Loucy (cell line): ENCODE measurements around the gene AHRR.

Experiments used
- EZH2phosphoT487 ChIP-seq: fragments of 200-600 bp; IDR thresholded peaks from 2 replicates; pipeline ENCODE4 v1.6.1; 2018; ENCODE audit warnings: antibody characterized with exemption, mild to moderate bottlenecking, moderate library complexity, borderline replicate concordance
- TF ChIP-seq, protein P1 (sequence below): fragments of 200-600 bp; sonication (generic); conservative IDR thresholded peaks from 2 replicates; pipeline ENCODE4 v1.5.1; 2014; ENCODE audit warnings: mild to moderate bottlenecking, antibody characterized with exemption, low read length

DNA sequence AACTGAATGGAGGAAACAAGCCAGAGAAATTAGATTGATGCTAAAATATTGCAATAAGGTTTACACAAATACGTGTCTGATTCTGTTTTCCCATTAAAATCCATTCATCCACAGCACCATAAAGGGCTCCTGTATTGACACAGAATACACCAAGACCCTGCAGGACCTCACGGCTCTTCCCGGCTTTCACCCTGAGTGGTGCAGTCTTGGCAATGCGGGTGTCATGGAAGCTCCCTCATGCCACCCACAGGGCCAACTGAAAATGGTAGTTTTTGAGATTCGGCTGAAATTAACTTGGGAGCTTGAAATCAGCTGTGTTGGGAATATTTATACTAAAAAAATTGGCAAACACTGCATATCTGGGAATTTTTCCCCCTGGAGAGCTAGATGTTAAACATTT is 104.2 kb downstream of the AHRR start:
- TF ChIP-seq, protein P1, sequence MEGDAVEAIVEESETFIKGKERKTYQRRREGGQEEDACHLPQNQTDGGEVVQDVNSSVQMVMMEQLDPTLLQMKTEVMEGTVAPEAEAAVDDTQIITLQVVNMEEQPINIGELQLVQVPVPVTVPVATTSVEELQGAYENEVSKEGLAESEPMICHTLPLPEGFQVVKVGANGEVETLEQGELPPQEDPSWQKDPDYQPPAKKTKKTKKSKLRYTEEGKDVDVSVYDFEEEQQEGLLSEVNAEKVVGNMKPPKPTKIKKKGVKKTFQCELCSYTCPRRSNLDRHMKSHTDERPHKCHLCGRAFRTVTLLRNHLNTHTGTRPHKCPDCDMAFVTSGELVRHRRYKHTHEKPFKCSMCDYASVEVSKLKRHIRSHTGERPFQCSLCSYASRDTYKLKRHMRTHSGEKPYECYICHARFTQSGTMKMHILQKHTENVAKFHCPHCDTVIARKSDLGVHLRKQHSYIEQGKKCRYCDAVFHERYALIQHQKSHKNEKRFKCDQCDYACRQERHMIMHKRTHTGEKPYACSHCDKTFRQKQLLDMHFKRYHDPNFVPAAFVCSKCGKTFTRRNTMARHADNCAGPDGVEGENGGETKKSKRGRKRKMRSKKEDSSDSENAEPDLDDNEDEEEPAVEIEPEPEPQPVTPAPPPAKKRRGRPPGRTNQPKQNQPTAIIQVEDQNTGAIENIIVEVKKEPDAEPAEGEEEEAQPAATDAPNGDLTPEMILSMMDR: peak; percentile 75
- no peak for TF ChIP-seq EZH2phosphoT487
